CD14-positive monocyte (primary cell): ENCODE results near the gene HECTD4. TPM values are rescaled to one million over a fixed set of nuclear protein-coding genes. Genes with fewer than 3 reads are reported as not detected.

ENCODE experiments used
- DNase-seq, 3 donors: peaks; one replicate each; pipeline ENCODE4 v3.0.0-alpha.2; 2011 to 2022
- H2AFZ ChIP-seq: 2 replicates; pipeline ENCODE4 v1.6.0; 2012; ENCODE audit warnings: mild to moderate bottlenecking, low read depth, low read length, inconsistent platforms; ENCODE audit not compliant: insufficient read depth, poor library complexity, severe bottlenecking
- H3K27ac ChIP-seq, 2 donors: 1 replicate in 1 of 2; 2 replicates in 1 of 2; pipeline ENCODE4 v1.5.1; 2012 to 2013; ENCODE audit warnings: low read length in 2 of 2, control low read depth in 1 of 2, inconsistent platforms in 1 of 2, low read depth in 1 of 2, mild to moderate bottlenecking in 1 of 2
- H3K27me3 ChIP-seq, 2 donors: one replicate each; pipeline versions ENCODE4 v1.6.0 to v1.6.1; 2011 to 2013; ENCODE audit warnings: low read length in 2 of 2; ENCODE audit not compliant: control insufficient read depth in 2 of 2, insufficient read depth in 2 of 2
- H3K36me3 ChIP-seq, 2 donors: replicated peaks in 1 of 2; 1 replicate in 1 of 2; 2 replicates in 1 of 2; pipeline versions ENCODE4 v1.5.1 to v1.6.1; 2012 to 2013; ENCODE audit warnings: low read length in 2 of 2, control low read depth in 1 of 2, inconsistent platforms in 1 of 2, mild to moderate bottlenecking in 1 of 2; ENCODE audit not compliant: insufficient read depth in 2 of 2, control insufficient read depth in 1 of 2
- H3K4me1 ChIP-seq, 2 donors: 1 replicate in 1 of 2; 2 replicates in 1 of 2; pipeline versions ENCODE4 v1.5.1 to v1.6.1; 2012 to 2013; ENCODE audit warnings: low read length in 2 of 2, control low read depth in 1 of 2, inconsistent platforms in 1 of 2, mild to moderate bottlenecking in 1 of 2, moderate library complexity in 1 of 2; ENCODE audit not compliant: insufficient read depth in 2 of 2, control insufficient read depth in 1 of 2
- H3K4me2 ChIP-seq: replicated peaks from 2 replicates; pipeline ENCODE3; 2012; ENCODE audit warnings: low read length, moderate library complexity, mild to moderate bottlenecking; ENCODE audit not compliant: poor library complexity, severe bottlenecking; ENCODE audit errors: extremely low read depth
- H3K4me3 ChIP-seq, 3 experiments: fragments of 200-600 bp in 1 of 3; sonication (generic) in 1 of 3; replicated peaks in 1 of 3; 1 replicate in 2 of 3; 2 replicates in 1 of 3; pipeline ENCODE4 v1.5.1; 2011 to 2013; ENCODE audit warnings: low read length in 3 of 3, mild to moderate bottlenecking in 3 of 3, control low read depth in 2 of 3, low read depth in 2 of 3, inconsistent platforms in 1 of 3, moderate library complexity in 1 of 3
- H3K79me2 ChIP-seq: 2 replicates; pipeline ENCODE4 v1.6.0; 2012; ENCODE audit warnings: mild to moderate bottlenecking, control low read depth, inconsistent platforms, low read length, moderate library complexity; ENCODE audit not compliant: insufficient read depth
- H3K9ac ChIP-seq: 2 replicates; pipeline ENCODE4 v1.6.0; 2017; ENCODE audit warnings: low read length, mild to moderate bottlenecking; ENCODE audit not compliant: insufficient read depth, poor library complexity, severe bottlenecking
- H3K9me3 ChIP-seq, 2 donors: replicated peaks in 1 of 2; 1 replicate in 1 of 2; 2 replicates in 1 of 2; pipeline versions ENCODE4 v1.5.1 to v1.6.1; 2012 to 2013; ENCODE audit warnings: low read length in 2 of 2, control low read depth in 1 of 2; ENCODE audit not compliant: control insufficient read depth in 1 of 2, insufficient read depth in 1 of 2
- H4K20me1 ChIP-seq: 2 replicates; pipeline ENCODE4 v1.6.0; 2012; ENCODE audit warnings: mild to moderate bottlenecking, low read length, control low read depth, moderate library complexity; ENCODE audit not compliant: insufficient read depth
- H3K27ac Mint-ChIP-seq, 7 donors: one replicate each; pipeline ENCODE4 v1.8.0; 2020; ENCODE audit warnings: mild to moderate bottlenecking in 7 of 7, mixed read lengths in 7 of 7, moderate library complexity in 6 of 7, inconsistent platforms in 2 of 7
- H3K27me3 Mint-ChIP-seq, 3 donors: one replicate each; pipeline ENCODE4 v1.8.0; 2021 to 2022; ENCODE audit warnings: low read depth in 3 of 3, mild to moderate bottlenecking in 3 of 3, mixed read lengths in 3 of 3, moderate library complexity in 3 of 3, inconsistent platforms in 1 of 3
- H3K36me3 Mint-ChIP-seq, 2 donors: one replicate each; pipeline ENCODE4 v1.8.0; 2020; ENCODE audit warnings: mixed read lengths in 2 of 2, inconsistent platforms in 1 of 2, mild to moderate bottlenecking in 1 of 2
- H3K4me1 Mint-ChIP-seq: one replicate; pipeline ENCODE4 v1.8.0; 2020; ENCODE audit warnings: mild to moderate bottlenecking, mixed read lengths
- H3K4me3 Mint-ChIP-seq, 2 donors: one replicate each; pipeline ENCODE4 v1.8.0; 2020; ENCODE audit warnings: mild to moderate bottlenecking in 2 of 2, mixed read lengths in 2 of 2, moderate library complexity in 1 of 2
- H3K9me3 Mint-ChIP-seq, 7 donors: one replicate each; pipeline ENCODE4 v1.8.0; 2020 to 2022; ENCODE audit warnings: mixed read lengths in 7 of 7, mild to moderate bottlenecking in 6 of 7, moderate library complexity in 6 of 7, inconsistent platforms in 2 of 7
- WGBS: methylation state at CpG from one replicate; pipeline ENCODE4 v1.1.5; 2013; ENCODE audit warnings: missing lambda C conversion rate; ENCODE audit not compliant: insufficient coverage; 5-methylcytosine and 5-hydroxymethylcytosine counted together
- intact Hi-C, 2 donors: fragments of 100-400 bp; cut with micrococcal nuclease; formaldehyde crosslinking; loops; one replicate each; pipeline versions ENCODE4 v1.15.0 to v1.15.1; 2023
- polyA plus RNA-seq, 3 donors: library from polyadenylated mRNA; depleted of rRNA in 1 of 3; unstranded in 2 of 3; stranded (reverse) in 1 of 3; fragments of 300-500 nt in 2 of 3; fragments of >200 nt in 1 of 3; fragmentation: Illumina TruSeq in 2 of 3; gene quantifications; 1 replicate in 2 of 3; 2 replicates in 1 of 3; pipeline ENCODE4 v1.2.3, GENCODE V29; 2012 to 2021
- TF ChIP-seq, protein P1 (sequence below): fragments of 200-600 bp; IDR thresholded peaks from one replicate; pipeline ENCODE4 v1.8.0; 2022; ENCODE audit warnings: antibody characterized with exemption, mild to moderate bottlenecking

The HECTD4 gene
- polyA plus RNA-seq, 3 donors: 0.73 to 18.3 (median 2.4) TPM

DNA sequence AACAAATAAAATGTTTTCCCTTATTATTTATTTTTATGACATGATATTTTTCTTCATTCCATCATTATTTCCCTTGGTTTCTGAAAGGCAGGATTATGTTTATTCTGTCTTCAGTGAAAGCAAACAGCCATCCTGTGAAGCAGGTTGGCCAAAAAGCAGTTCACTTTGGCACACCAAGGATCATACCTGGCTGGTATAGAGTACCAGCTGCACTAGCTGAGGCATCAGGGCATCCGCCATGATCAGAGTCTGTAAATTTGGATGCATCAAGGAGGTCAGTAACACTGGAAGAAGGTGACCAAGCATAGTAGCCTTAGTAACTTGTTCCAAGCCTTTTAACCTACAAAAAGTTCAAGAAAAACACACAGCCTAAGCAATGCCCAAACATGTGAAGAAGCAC lies 123.3 kb downstream of the HECTD4 start:
- no peaks in the 10 kb centered on the region for H4K20me1 ChIP-seq
- no peaks in the 10 kb centered on the region for H3K27me3 ChIP-seq
- WGBS: 100% methylated on average over 1 of the region's 1 CpG
- no peaks in the 10 kb centered on the region for H3K9me3 Mint-ChIP-seq
- H3K4me3 ChIP-seq: no peak overlapping the region
- no peak for DNase-seq
- H3K27me3 Mint-ChIP-seq: no peaks in the 10 kb centered on the region
- no peaks in the 10 kb centered on the region for H3K4me1 Mint-ChIP-seq
- peaks cover 61 to 74% of the 10 kb centered on the region in 2 donors for H3K36me3 Mint-ChIP-seq
- no peak overlapping the region for H3K27ac ChIP-seq
- TF ChIP-seq, protein P1, sequence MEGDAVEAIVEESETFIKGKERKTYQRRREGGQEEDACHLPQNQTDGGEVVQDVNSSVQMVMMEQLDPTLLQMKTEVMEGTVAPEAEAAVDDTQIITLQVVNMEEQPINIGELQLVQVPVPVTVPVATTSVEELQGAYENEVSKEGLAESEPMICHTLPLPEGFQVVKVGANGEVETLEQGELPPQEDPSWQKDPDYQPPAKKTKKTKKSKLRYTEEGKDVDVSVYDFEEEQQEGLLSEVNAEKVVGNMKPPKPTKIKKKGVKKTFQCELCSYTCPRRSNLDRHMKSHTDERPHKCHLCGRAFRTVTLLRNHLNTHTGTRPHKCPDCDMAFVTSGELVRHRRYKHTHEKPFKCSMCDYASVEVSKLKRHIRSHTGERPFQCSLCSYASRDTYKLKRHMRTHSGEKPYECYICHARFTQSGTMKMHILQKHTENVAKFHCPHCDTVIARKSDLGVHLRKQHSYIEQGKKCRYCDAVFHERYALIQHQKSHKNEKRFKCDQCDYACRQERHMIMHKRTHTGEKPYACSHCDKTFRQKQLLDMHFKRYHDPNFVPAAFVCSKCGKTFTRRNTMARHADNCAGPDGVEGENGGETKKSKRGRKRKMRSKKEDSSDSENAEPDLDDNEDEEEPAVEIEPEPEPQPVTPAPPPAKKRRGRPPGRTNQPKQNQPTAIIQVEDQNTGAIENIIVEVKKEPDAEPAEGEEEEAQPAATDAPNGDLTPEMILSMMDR: no peak
- no peaks in the 10 kb centered on the region for H3K79me2 ChIP-seq
- intact Hi-C loops: no loop called here
- no peaks in the 10 kb centered on the region for H3K4me1 ChIP-seq
- H3K4me3 Mint-ChIP-seq: no peak overlapping the region
- H3K36me3 ChIP-seq: peaks cover 55 to 93% of the 10 kb centered on the region in 2 donors
- no peak overlapping the region for H3K4me2 ChIP-seq
- H3K9me3 ChIP-seq: no peaks in the 10 kb centered on the region
- no peak overlapping the region for H3K9ac ChIP-seq
- H3K27ac Mint-ChIP-seq: peak overlapping the region in 1 of 7 donors; percentile 4
- H2AFZ ChIP-seq: no peak overlapping the region

DNA sequence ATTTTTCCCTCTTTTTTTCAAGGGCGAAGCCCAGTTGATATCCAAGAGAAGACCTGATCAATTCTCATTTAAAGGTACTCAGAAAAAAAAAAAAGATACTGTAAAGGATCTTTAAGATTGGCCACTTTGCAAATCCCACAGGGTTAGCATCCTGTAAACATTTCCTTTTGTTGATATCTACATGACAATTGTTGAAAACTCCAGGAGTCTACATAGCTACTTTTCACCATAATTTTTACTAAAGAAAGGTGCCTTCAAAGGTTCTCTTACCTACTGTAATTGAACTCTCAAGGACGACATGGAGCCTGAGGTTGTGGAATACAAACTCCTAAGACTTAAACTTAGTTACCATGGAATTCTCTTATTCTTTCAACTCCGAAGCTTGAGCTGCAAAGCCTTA lies 125.5 kb downstream of the HECTD4 start:
- no peaks in the 10 kb centered on the region for H3K27me3 ChIP-seq
- 100% methylated on average over 1 of the region's 3 CpGs for WGBS
- H2AFZ ChIP-seq: no peak overlapping the region
- no peak overlapping the region for H3K4me3 ChIP-seq
- no peaks in the 10 kb centered on the region for H4K20me1 ChIP-seq
- no peak overlapping the region for H3K27ac ChIP-seq
- H3K36me3 Mint-ChIP-seq: peaks cover 72 to 88% of the 10 kb centered on the region in 2 donors
- H3K9me3 ChIP-seq: no peaks in the 10 kb centered on the region
- H3K79me2 ChIP-seq: no peaks in the 10 kb centered on the region
- no peaks in the 10 kb centered on the region for H3K4me1 Mint-ChIP-seq
- H3K4me3 Mint-ChIP-seq: no peak overlapping the region
- H3K27ac Mint-ChIP-seq: no peak overlapping the region
- peaks cover 0 to 5% (median 0%) of the 10 kb centered on the region in 7 donors for H3K9me3 Mint-ChIP-seq
- TF ChIP-seq, protein P1: no peak
- peaks cover 72 to 98% of the 10 kb centered on the region in 2 donors for H3K36me3 ChIP-seq
- no peaks in the 10 kb centered on the region for H3K27me3 Mint-ChIP-seq
- no peak overlapping the region for H3K9ac ChIP-seq
- H3K4me2 ChIP-seq: no peak overlapping the region
- intact Hi-C loops: no loop called here
- DNase-seq: no peak
- H3K4me1 ChIP-seq: no peaks in the 10 kb centered on the region
